Activated B cell treated with CpG ODN at 0.5 μM for 24 hours (primary cell): ENCODE data around the gene SPN. TPM values are rescaled to one million over a fixed set of nuclear protein-coding genes. Genes with fewer than 3 reads are reported as not detected.

Experiments used
- ATAC-seq: fragments of 200-7000 bp; cut with Tn5 transposase; one replicate; pipeline ENCODE4 v1.10.0; 2021; ENCODE audit warnings: low read depth, mild to moderate bottlenecking, moderate library complexity
- CTCF ChIA-PET: fragments of 350-600 bp; sonication (Branson Sonifier 250); formaldehyde crosslinking; loops from one replicate; lab custom pipeline; 2021; ENCODE audit warnings: antibody characterized with exemption; lab: Charles Lee
- POLR2A ChIA-PET: fragments of 350-600 bp; sonication (Branson Sonifier 250); formaldehyde crosslinking; loops from one replicate; lab custom pipeline; 2021; ENCODE audit warnings: antibody characterized with exemption; lab: Charles Lee
- DNase-seq: peaks from one replicate; pipeline ENCODE4 v3.0.0; 2022
- H3K27ac Mint-ChIP-seq: one replicate; pipeline ENCODE4 v1.8.0; 2020; ENCODE audit warnings: mixed read lengths
- H3K27me3 Mint-ChIP-seq: one replicate; pipeline ENCODE4 v1.8.0; 2021; ENCODE audit warnings: mixed read lengths
- H3K36me3 Mint-ChIP-seq: one replicate; pipeline ENCODE4 v1.8.0; 2021; ENCODE audit warnings: low read depth, mixed read lengths
- H3K4me1 Mint-ChIP-seq: one replicate; pipeline ENCODE4 v1.8.0; 2021; ENCODE audit warnings: mixed read lengths
- H3K4me3 Mint-ChIP-seq: one replicate; pipeline ENCODE4 v1.8.0; 2020; ENCODE audit warnings: mild to moderate bottlenecking, mixed read lengths
- H3K9me3 Mint-ChIP-seq: one replicate; pipeline ENCODE4 v1.8.0; 2020; ENCODE audit warnings: mixed read lengths
- CTCF ChIP-seq: fragments of 200-600 bp; IDR thresholded peaks from one replicate; pipeline ENCODE4 v1.8.0; 2022; ENCODE audit warnings: antibody characterized with exemption, mild to moderate bottlenecking
- intact Hi-C: fragments of 100-400 bp; cut with micrococcal nuclease; formaldehyde crosslinking; loops from one replicate; pipeline ENCODE4 v1.15.1; 2024
- total RNA-seq: library from RNA; stranded (reverse); gene quantifications from 2 replicates; pipeline ENCODE4 v1.2.3, GENCODE V29; 2022

The SPN gene
- total RNA-seq, 1 donor from 2014 or later: 2.4 TPM

- peak overlapping the region; percentile 61 for H3K4me3 Mint-ChIP-seq
- ATAC-seq: peak; percentile 67
- peak; percentile 41 for DNase-seq
- H3K27ac Mint-ChIP-seq: peak overlapping the region; percentile 92
- intact Hi-C loops: loop anchor here (2.0 to 10.0 kb wide), 3 partner anchors 32 to 56 kb away; no protein-coding TSS in a partner anchor
- no peaks in the 10 kb centered on the region for H3K27me3 Mint-ChIP-seq
- H3K36me3 Mint-ChIP-seq: no peaks in the 10 kb centered on the region
- TF ChIP-seq CTCF: no peak
- POLR2A ChIA-PET: interaction anchor here (0.5 to 1.5 kb wide), 13 partner anchors 18 to 172 kb away, joined by 3 to 15 read pairs (median 5); partner anchors contain the start of genes MAZ, PAGR1 and SPN
- CTCF ChIA-PET: interaction anchor here (1.7 kb wide), 1 partner anchor 57 kb away, joined by 7 read pairs; no protein-coding TSS in a partner anchor
- peaks cover 41% of the 10 kb centered on the region for H3K4me1 Mint-ChIP-seq
- H3K9me3 Mint-ChIP-seq: no peaks in the 10 kb centered on the region
These were observed 18.6 kb upstream of the SPN start for GRCh38 chr16:29644338-29644857.

- no peaks in the 10 kb centered on the region for H3K9me3 Mint-ChIP-seq
These were observed 17.9 kb upstream of the SPN start for GRCh38 chr16:29644973-29645693.

GRCh38 chr16:29645694-29646187 lies 17.3 kb upstream of the SPN start:
- ChIA-PET POLR2A (interaction anchor here (0.5 to 1.8 kb wide), 10 partner anchors 8 to 1007 kb away, joined by 3 to 10 read pairs (median 4); partner anchors contain the start of genes QPRT and SPN), CTCF (no interaction called here)
- Mint-ChIP-seq H3K36me3 (no peaks in the 10 kb centered on the region), H3K4me1 (peaks cover 42% of the 10 kb centered on the region), H3K9me3 (no peaks in the 10 kb centered on the region), H3K27ac (peak overlapping the region; percentile 92), H3K27me3 (no peaks in the 10 kb centered on the region), H3K4me3 (peak overlapping the region; percentile 69)
- ATAC-seq (peak; percentile 42), DNase-seq (no peak)
- TF ChIP-seq CTCF: no peak
- intact Hi-C loops: loop anchor here (1.0 to 10.0 kb wide), 4 partner anchors 21 to 55 kb away; no protein-coding TSS in a partner anchor

More at GRCh38 chr16:29644973-29645693, 17.9 kb upstream of the SPN start:
- no peak for DNase-seq
- H3K27me3 Mint-ChIP-seq: no peaks in the 10 kb centered on the region
- intact Hi-C loops: loop anchor here (1.0 to 10.0 kb wide), 4 partner anchors 21 to 56 kb away; no protein-coding TSS in a partner anchor
- H3K4me1 Mint-ChIP-seq: peaks cover 44% of the 10 kb centered on the region
- CTCF ChIA-PET: no interaction called here
- peak overlapping the region; percentile 92 for H3K27ac Mint-ChIP-seq
- peak; percentile 67 for ATAC-seq
- POLR2A ChIA-PET: interaction anchor here (0.5 to 1.8 kb wide), 10 partner anchors 9 to 1007 kb away, joined by 3 to 10 read pairs (median 4); partner anchors contain the start of genes QPRT and SPN
- no peak for TF ChIP-seq CTCF
- no peaks in the 10 kb centered on the region for H3K36me3 Mint-ChIP-seq
- H3K4me3 Mint-ChIP-seq: peak overlapping the region; percentile 69

GRCh38 chr16:29646947-29647346 lies 16.1 kb upstream of the SPN start:
- no peaks in the 10 kb centered on the region for H3K27me3 Mint-ChIP-seq
- no peak for ATAC-seq
- POLR2A ChIA-PET: interaction anchor here (1.5 kb wide), 1 partner anchor 28 kb away, joined by 4 read pairs; no protein-coding TSS in a partner anchor
- no peak for DNase-seq
- no peak overlapping the region for H3K27ac Mint-ChIP-seq
- H3K9me3 Mint-ChIP-seq: no peaks in the 10 kb centered on the region
- H3K4me3 Mint-ChIP-seq: no peak overlapping the region
- TF ChIP-seq CTCF: no peak
- intact Hi-C loops: loop anchor here (10.0 kb wide), 1 partner anchor 52 kb away; no protein-coding TSS in a partner anchor
- H3K36me3 Mint-ChIP-seq: no peaks in the 10 kb centered on the region
- CTCF ChIA-PET: interaction anchor here (1.2 kb wide), 1 partner anchor 465 kb away, joined by 3 read pairs; no protein-coding TSS in a partner anchor
- H3K4me1 Mint-ChIP-seq: peaks cover 38% of the 10 kb centered on the region
